Activated naive CD8-positive, alpha-beta T cell treated with anti-CD3 and anti-CD28 coated beads, Interleukin-2, amount 10 ng/mL, durations not matched to agents 7 days and 5 days (primary cell): ENCODE measurements around the gene HDAC4. TPM values are rescaled to one million over a fixed set of nuclear protein-coding genes. Genes with fewer than 3 reads are reported as not detected.

Source experiments
- ATAC-seq: fragments of 150-1000 bp; cut with Tn5 transposase; one replicate; pipeline ENCODE4 v1.10.0; 2021; ENCODE audit warnings: low read depth, moderate library complexity
- POLR2A ChIA-PET: fragments of 350-600 bp; sonication (Branson Sonifier 250); formaldehyde crosslinking; loops from one replicate; lab custom pipeline; 2021; ENCODE audit warnings: antibody characterized with exemption; lab: Charles Lee
- DNase-seq: peaks from one replicate; pipeline ENCODE4 v3.0.0; 2021
- H3K27ac Mint-ChIP-seq: one replicate; pipeline ENCODE4 v1.8.0; 2022; ENCODE audit warnings: mild to moderate bottlenecking, mixed read lengths
- H3K27me3 Mint-ChIP-seq: one replicate; pipeline ENCODE4 v1.8.0; 2022; ENCODE audit warnings: mild to moderate bottlenecking, moderate library complexity, mixed read lengths
- H3K36me3 Mint-ChIP-seq: one replicate; pipeline ENCODE4 v1.8.0; 2021; ENCODE audit warnings: mild to moderate bottlenecking, mixed read lengths
- H3K4me1 Mint-ChIP-seq: one replicate; pipeline ENCODE4 v1.8.0; 2021; ENCODE audit warnings: mixed read lengths
- H3K4me3 Mint-ChIP-seq: one replicate; pipeline ENCODE4 v1.8.0; 2022; ENCODE audit warnings: mild to moderate bottlenecking, moderate library complexity, mixed read lengths
- H3K9me3 Mint-ChIP-seq: one replicate; pipeline ENCODE4 v1.8.0; 2021; ENCODE audit warnings: mixed read lengths
- total RNA-seq, 2 experiments: library from RNA; stranded (reverse); gene quantifications; one replicate each; pipeline ENCODE4 v1.2.3, GENCODE V29; 2021

Gene HDAC4
- total RNA-seq, 2 experiments from 2014 or later: 54.0 to 57.4 TPM

DNA sequence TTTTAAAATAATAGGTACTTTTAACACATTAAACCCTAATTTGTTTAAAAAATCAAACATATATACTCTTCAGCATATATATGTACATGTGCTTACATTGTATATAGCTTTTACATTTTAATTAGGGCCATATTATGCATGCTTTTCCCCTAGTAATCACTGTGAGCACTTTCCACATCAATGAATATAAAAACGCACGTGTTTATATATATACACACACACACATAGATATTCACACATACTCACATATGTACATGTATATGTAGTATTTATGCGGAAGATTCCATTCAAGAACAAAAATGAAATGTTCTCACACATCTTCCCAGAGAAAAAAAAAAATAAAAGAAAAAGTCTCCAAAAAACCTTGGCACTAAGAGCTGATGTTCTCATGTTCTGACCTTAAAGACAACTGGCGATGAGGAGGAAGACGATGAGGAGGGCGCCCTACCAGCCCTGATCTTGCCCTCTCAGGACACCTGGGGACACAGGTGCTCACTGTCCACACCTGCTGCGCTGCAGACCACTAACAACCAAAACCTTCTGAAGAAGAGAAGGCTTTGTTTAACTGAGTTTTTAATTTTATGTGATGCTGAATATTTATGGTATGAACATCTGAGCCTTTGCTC lies 184.7 kb downstream of the HDAC4 start:
- POLR2A ChIA-PET: interaction anchor here (0.6 to 2.0 kb wide), 6 partner anchors 9 to 1268 kb away, joined by 3 to 6 read pairs (median 4); no protein-coding TSS in a partner anchor
- H3K4me3 Mint-ChIP-seq: peak overlapping the region; percentile 79
- H3K27me3 Mint-ChIP-seq: no peaks in the 10 kb centered on the region
- peaks cover 25% of the 10 kb centered on the region for H3K36me3 Mint-ChIP-seq
- DNase-seq: no peak
- ATAC-seq: no peak
- H3K9me3 Mint-ChIP-seq: no peaks in the 10 kb centered on the region
- H3K27ac Mint-ChIP-seq: peak overlapping the region; percentile 90
- peaks cover 41% of the 10 kb centered on the region for H3K4me1 Mint-ChIP-seq

DNA sequence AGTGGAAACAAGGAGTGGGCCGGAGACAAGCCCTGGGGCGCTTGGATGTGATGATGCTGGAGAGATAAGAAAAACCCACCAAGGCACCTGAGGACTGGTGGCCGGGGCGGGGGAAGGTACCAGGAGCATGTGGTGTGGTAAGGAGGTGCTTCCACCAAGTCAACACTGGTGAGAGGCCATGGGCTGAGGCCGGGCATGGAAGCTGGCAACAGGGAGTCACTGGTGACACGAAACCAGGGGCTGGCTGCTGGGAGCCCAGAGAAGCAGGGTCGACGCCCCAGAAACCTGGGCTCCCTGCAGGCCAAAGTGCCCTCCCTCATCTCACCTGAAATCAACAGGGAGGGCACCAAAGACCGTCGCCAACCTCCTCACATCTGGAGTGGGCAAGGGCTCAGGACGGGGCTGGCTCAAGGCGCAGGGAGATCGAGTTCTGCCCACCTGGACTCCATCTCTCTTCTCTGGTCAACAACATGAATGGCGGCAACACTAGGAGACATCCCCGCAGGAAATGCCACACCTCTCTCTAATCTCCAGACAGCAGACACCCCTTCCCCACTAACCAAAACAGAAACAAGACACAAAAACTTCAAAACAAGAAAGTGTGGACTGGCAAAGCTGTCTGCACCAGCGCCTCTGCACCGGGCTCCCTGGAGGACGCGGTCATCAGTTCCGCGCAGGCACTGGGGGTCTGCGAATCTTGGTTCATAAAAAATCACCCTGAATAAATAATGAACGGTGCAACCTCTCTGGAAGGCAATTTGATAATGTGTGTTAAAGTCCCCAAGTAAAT lies 185.5 kb downstream of the HDAC4 start:
- no peak overlapping the region for H3K4me3 Mint-ChIP-seq
- POLR2A ChIA-PET: interaction anchor here (1.6 kb wide), 1 partner anchor 9 kb away, joined by 4 read pairs; no protein-coding TSS in a partner anchor
- H3K27me3 Mint-ChIP-seq: no peaks in the 10 kb centered on the region
- no peak for DNase-seq
- no peak for ATAC-seq
- no peaks in the 10 kb centered on the region for H3K9me3 Mint-ChIP-seq
- H3K4me1 Mint-ChIP-seq: peaks cover 36% of the 10 kb centered on the region
- no peak overlapping the region for H3K27ac Mint-ChIP-seq
- H3K36me3 Mint-ChIP-seq: peaks cover 20% of the 10 kb centered on the region

DNA sequence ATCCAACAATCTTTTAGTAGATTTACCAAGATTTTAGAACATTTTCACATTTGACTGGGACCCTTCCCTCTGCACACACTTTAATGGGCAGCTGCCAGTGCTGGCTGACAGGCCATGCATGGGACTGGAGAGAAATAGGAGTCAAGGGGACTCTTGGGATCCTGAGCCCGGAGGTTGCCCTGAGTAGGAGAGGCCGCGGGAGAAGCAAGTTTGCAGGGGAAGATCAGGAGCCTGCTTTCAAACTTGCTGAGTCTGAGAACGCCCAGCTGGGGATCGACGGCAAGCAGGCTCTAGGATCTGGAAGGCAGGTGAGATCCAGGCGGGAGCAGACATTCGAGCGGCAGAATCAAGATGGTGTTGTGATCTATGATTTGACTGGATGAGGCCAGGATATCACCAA lies 186.1 kb downstream of the HDAC4 start:
- no peak for DNase-seq
- H3K4me1 Mint-ChIP-seq: peaks cover 32% of the 10 kb centered on the region
- no peaks in the 10 kb centered on the region for H3K27me3 Mint-ChIP-seq
- no peak for ATAC-seq
- no peak overlapping the region for H3K4me3 Mint-ChIP-seq
- POLR2A ChIA-PET: interaction anchor here (1.6 kb wide), 1 partner anchor 9 kb away, joined by 4 read pairs; no protein-coding TSS in a partner anchor
- no peaks in the 10 kb centered on the region for H3K9me3 Mint-ChIP-seq
- H3K36me3 Mint-ChIP-seq: peaks cover 14% of the 10 kb centered on the region
- H3K27ac Mint-ChIP-seq: peak overlapping the region; percentile 11

DNA sequence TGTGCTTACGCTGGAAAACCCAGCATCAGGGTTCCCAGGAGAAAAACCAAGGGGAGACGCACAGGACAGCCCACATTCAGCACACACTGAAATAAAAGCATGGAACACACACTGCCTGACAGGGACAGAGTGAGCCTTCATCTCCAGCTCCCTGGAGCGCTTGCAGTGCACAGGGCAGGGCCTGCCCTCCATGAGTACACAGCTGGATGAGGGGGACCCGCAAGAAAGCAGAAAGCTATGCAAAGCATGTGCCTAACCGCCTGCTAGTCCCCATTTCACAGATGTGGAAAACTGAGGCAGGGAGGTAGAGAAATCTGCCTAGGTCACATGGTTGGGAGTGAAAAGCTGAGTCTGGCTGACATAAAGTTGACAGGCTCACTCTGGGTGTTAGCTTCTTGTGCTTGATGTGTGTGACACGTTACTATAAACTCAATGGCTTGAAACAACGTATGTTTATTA lies 187.1 kb downstream of the HDAC4 start:
- Mint-ChIP-seq H3K36me3 (peaks cover 9% of the 10 kb centered on the region), H3K27ac (no peak overlapping the region), H3K4me3 (no peak overlapping the region), H3K9me3 (no peaks in the 10 kb centered on the region), H3K4me1 (peaks cover 31% of the 10 kb centered on the region), H3K27me3 (no peaks in the 10 kb centered on the region)
- POLR2A ChIA-PET: no interaction called here
- DNase-seq (no peak), ATAC-seq (no peak)

GRCh38 chr2:239212929-239213642 lies 187.7 kb downstream of the HDAC4 start:
- peak overlapping the region; percentile 34 for H3K27ac Mint-ChIP-seq
- POLR2A ChIA-PET: no interaction called here
- no peaks in the 10 kb centered on the region for H3K27me3 Mint-ChIP-seq
- H3K4me1 Mint-ChIP-seq: peaks cover 31% of the 10 kb centered on the region
- no peak overlapping the region for H3K4me3 Mint-ChIP-seq
- ATAC-seq (no peak), DNase-seq (no peak)
- no peaks in the 10 kb centered on the region for H3K9me3 Mint-ChIP-seq
- H3K36me3 Mint-ChIP-seq: peaks cover 9% of the 10 kb centered on the region

GRCh38 chr2:239212121-239212928 lies 188.5 kb downstream of the HDAC4 start:
- POLR2A ChIA-PET: no interaction called here
- no peak for ATAC-seq
- Mint-ChIP-seq H3K4me3 (no peak overlapping the region), H3K27ac (no peak overlapping the region), H3K27me3 (no peaks in the 10 kb centered on the region), H3K9me3 (no peaks in the 10 kb centered on the region), H3K4me1 (peaks cover 24% of the 10 kb centered on the region), H3K36me3 (peaks cover 6% of the 10 kb centered on the region)
- DNase-seq: no peak

GRCh38 chr2:239211396-239212094 lies 189.3 kb downstream of the HDAC4 start:
- POLR2A ChIA-PET: no interaction called here
- no peaks in the 10 kb centered on the region for H3K27me3 Mint-ChIP-seq
- DNase-seq (no peak), ATAC-seq (no peak)
- peaks cover 5% of the 10 kb centered on the region for H3K36me3 Mint-ChIP-seq
- H3K4me1 Mint-ChIP-seq: peaks cover 17% of the 10 kb centered on the region
- H3K9me3 Mint-ChIP-seq: no peaks in the 10 kb centered on the region
- H3K27ac Mint-ChIP-seq: no peak overlapping the region
- no peak overlapping the region for H3K4me3 Mint-ChIP-seq

- Mint-ChIP-seq H3K36me3 (peaks cover 9% of the 10 kb centered on the region), H3K9me3 (no peaks in the 10 kb centered on the region), H3K27me3 (no peaks in the 10 kb centered on the region), H3K4me1 (peaks cover 27% of the 10 kb centered on the region), H3K4me3 (no peak overlapping the region), H3K27ac (no peak overlapping the region)
- POLR2A ChIA-PET: no interaction called here
- DNase-seq: no peak
- no peak for ATAC-seq
Measured at GRCh38 chr2:239209783-239210182, 191.0 kb downstream of the HDAC4 start.

- ATAC-seq (no peak), DNase-seq (no peak)
- Mint-ChIP-seq H3K27ac (no peak overlapping the region), H3K27me3 (no peaks in the 10 kb centered on the region), H3K4me1 (peaks cover 22% of the 10 kb centered on the region), H3K9me3 (no peaks in the 10 kb centered on the region), H3K36me3 (peaks cover 7% of the 10 kb centered on the region), H3K4me3 (no peak overlapping the region)
- POLR2A ChIA-PET: no interaction called here
Measured at GRCh38 chr2:239208465-239209180, 192.2 kb downstream of the HDAC4 start.

- H3K27ac Mint-ChIP-seq: no peak overlapping the region
- no peaks in the 10 kb centered on the region for H3K27me3 Mint-ChIP-seq
- no peak overlapping the region for H3K4me3 Mint-ChIP-seq
- POLR2A ChIA-PET: interaction anchor here (1.3 kb wide), 1 partner anchor 8 kb away, joined by 4 read pairs; no protein-coding TSS in a partner anchor
- DNase-seq: no peak
- no peak for ATAC-seq
- H3K4me1 Mint-ChIP-seq: peaks cover 21% of the 10 kb centered on the region
- peaks cover 8% of the 10 kb centered on the region for H3K36me3 Mint-ChIP-seq
- no peaks in the 10 kb centered on the region for H3K9me3 Mint-ChIP-seq
Measured at GRCh38 chr2:239206851-239207250, 194.0 kb downstream of the HDAC4 start.

GRCh38 chr2:239206042-239206441 lies 194.8 kb downstream of the HDAC4 start:
- POLR2A ChIA-PET: interaction anchor here (0.7 to 1.3 kb wide), 2 partner anchors 9 to 196 kb away, joined by 4 read pairs; no protein-coding TSS in a partner anchor
- Mint-ChIP-seq H3K36me3 (peaks cover 8% of the 10 kb centered on the region), H3K27me3 (no peaks in the 10 kb centered on the region), H3K27ac (no peak overlapping the region), H3K9me3 (no peaks in the 10 kb centered on the region), H3K4me3 (no peak overlapping the region), H3K4me1 (peaks cover 18% of the 10 kb centered on the region)
- DNase-seq: no peak
- no peak for ATAC-seq
